GM21723 (cell line): ENCODE data around the gene EDAR.

Experiments used
- ATAC-seq: cut with Tn5 transposase; IDR thresholded peaks from one replicate; pipeline ENCODE4 v1.9.1; 2021; ENCODE audit warnings: mild to moderate bottlenecking, moderate library complexity; ENCODE audit not compliant: unreplicated experiment

Gene EDAR

DNA sequence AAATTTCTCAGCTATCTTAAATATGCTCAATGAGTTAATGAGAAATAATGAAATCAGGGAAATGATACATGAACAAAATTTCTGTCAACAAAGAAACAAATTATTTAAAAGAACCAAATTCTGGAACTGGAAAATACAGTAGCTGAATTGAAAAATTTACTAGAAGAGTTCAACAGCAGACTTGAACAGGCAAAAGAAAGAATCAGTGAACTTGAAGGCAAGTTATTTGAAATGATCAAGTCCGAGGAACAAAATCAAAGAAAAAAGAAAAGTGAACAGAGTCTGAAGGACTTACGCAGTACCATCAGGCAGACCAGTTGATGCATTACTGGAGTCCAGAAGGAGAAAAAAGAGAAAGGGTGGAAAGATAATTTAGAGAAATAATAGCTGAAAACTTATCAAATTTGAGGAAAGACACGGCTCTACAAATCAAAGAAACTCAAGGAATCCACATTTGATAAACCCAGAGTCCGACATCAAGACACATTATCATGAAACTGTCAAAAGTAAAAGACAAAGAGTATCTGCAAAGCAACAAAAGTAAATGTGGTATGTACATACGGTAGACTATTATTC lies 118.9 kb downstream of the EDAR start:
- no peak for ATAC-seq

DNA sequence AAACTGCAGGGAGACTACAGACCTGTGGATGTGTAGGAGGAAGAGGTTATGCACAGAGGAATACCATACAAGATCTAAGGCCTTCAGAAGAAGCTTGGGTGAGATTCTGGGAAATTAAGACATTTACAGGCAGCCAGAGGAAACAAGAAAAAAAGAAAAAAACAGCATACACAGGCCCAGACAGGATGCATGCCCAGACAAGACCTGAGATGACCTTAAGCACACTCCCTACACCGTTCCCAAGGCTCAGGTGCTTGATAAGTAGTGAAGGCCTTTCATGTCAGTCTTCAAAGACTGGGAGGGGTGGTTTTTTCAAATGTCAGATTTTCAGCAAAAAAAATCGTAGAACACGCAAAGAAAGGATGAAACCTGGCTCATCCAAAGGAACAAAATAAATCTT lies 119.5 kb downstream of the EDAR start:
- no peak for ATAC-seq

GRCh38 chr2:108868911-108869310 lies 120.1 kb downstream of the EDAR start:
- ATAC-seq = no peak

DNA sequence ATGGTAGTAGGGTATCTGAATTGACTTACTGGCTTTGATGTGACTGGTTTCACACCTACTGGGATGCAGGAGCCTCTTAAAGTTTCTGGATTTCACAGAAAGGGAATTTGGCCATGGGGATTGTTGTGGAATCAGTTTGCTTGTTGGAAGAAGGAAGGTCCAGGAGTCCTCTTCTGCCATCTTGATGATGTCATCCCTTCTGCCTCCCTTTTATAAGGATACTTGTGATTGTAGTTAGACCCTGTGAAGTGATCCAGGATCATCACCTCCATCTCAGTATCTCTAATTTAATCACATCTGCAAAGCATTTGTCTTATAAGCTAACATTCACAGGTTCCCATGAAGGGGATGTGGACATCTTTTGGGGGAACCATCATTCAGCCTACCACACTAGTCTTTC lies 123.0 kb downstream of the EDAR start:
- no peak for ATAC-seq

DNA sequence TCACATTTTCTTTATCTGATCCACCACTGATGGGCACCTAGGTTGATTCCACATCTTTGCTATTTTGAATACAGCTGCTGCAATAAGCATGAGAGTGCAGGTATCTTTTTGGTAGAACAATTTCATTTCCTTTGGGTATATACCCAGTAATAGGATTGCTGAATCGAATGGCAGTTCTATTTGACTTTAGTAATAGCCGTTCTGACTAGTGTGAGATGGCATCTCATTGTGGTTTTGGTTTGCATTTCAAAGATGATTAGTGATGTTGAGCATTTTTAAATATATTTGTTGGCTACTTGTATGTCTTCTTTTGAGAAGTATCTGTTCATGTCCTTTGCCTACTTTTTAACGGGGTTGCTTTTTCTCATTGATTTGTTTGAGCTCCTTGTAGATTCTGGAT lies 130.1 kb downstream of the EDAR start:
- no peak for ATAC-seq

GRCh38 chr2:108855194-108855593 lies 133.8 kb downstream of the EDAR start:
- no peak for ATAC-seq

GRCh38 chr2:108854484-108854883 lies 134.5 kb downstream of the EDAR start:
- ATAC-seq = no peak

GRCh38 chr2:108853421-108853820 lies 135.6 kb downstream of the EDAR start:
- no peak for ATAC-seq

DNA sequence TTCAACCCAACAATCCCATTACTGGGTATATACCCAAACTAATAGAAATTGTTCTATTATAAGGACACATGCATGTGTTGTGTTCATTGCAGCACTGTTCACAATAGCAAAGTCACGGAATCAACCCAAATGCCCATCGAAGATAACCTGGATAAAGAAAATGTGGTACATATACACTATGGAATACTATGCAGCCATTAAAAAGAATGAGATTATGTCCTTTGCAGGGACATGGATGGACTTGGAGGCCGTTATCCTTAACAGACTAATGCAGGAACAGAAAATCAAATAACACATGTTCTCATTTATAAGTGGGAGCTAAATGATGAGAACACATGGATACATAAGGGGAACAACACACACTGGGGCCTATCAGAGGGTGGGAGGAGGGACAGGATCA lies 136.6 kb downstream of the EDAR start:
- ATAC-seq = no peak

GRCh38 chr2:108847000-108847399 lies 142.0 kb downstream of the EDAR start:
- ATAC-seq = no peak

- no peak for ATAC-seq
These were observed 143.1 kb downstream of the EDAR start for GRCh38 chr2:108845923-108846322.
